NCI-H2227 treated with DMSO at 0.1 percent for 48 hours (cell line): ENCODE data around the gene LSMEM2.
"Not testable (repeated sequence)": the region's sequence is repeated elsewhere in the genome, so short reads cannot be mapped to it uniquely, and the experiment has no call there.

Source experiments
- DNase-seq: peaks from one replicate; lab custom pipeline; 2025; lab: John Stamatoyannopoulos, UW

The LSMEM2 gene

DNA sequence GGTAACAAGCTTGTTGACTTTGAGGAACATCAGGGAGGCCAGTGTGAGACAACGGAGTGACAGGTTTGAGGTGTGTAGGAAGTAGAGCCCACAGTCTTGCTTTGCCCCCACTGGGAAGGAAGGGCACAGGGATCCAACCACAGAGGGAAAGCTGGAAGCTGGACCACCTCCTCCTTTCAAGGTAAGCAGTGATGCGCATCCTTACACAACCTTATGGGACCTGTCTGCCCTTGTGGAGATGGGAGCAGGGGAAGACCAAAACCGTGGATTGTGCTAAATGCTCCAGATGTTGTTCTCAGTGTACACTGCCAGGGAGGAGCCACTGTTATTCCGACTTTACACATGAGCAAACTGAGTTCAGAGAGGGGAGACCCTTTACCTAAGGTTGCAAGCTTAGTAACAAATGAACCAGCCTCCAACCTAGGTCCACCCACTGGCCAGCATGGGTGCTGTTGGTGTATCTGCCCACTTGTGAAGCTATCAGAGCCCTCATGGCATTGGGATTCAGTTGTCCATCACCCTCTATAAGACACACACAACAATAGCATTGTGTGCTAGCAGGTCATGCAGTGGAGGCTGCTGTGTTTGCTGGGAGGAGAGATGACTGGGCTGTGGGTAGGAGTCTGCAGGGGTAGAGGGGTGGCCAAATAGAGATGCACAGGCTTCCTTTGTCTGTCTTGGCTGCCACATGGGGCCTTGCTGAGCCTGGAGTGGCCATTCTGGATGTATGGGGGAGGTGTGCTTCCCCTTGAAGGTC is 586 bp upstream of the LSMEM2 start:
- no peak for DNase-seq

DNA sequence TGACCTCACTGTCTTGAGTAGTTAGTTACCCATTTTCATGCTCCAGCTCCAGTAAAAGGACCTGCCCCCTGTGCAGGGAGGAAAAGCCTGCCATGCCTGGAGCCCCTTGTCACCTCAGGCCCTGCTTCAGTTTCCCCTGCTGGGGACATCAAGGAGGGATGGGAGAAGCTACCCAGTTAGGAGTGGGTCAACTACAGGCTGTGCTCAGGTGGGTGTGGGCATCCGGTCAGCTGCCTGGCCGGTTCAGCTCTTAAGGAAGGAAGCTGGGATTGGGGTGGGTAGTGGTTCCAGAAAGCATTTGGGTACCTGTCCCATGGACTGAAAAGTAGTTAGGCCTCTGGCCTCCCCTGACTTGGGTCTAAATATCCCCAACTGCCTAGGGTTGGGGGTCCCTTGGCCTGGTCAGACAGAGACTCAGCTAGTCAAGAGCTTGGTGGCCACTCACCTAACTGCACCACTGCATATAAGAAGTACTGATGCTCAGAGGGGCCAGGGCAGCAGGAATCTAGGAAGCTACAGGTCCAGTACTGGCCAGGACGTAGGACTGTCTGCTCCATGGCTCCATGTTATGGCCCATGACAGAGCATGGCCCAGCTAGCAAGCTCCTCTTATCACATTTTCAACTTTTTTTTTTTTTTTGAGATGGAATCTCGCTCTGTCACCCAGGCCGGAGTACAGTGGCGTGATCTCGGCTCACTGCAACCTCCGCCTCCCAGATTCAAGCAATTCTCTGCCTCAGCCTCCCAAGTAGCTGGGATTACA is 549 bp downstream of the LSMEM2 start:
- no peak for DNase-seq

DNA sequence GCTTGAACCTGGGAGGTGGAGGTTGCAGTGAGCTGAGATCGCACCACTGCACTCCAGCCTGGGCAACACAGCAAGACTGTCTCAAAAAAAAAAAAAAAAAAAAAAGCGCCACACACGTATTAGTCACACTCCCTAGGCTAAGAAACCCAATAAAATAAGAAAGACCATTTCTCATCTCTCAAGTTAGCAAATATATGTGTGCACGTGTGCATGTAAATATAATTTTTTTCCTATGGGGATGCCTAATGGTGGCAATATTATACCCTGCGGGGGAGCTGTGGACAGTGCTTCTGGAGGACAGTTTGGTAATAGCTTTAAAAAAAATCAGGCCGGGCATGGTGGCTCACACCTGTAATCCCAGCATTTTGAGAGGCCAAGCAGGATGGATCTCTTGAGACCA is 5.2 kb downstream of the LSMEM2 start:
- DNase-seq = not testable (repeated sequence)

DNA sequence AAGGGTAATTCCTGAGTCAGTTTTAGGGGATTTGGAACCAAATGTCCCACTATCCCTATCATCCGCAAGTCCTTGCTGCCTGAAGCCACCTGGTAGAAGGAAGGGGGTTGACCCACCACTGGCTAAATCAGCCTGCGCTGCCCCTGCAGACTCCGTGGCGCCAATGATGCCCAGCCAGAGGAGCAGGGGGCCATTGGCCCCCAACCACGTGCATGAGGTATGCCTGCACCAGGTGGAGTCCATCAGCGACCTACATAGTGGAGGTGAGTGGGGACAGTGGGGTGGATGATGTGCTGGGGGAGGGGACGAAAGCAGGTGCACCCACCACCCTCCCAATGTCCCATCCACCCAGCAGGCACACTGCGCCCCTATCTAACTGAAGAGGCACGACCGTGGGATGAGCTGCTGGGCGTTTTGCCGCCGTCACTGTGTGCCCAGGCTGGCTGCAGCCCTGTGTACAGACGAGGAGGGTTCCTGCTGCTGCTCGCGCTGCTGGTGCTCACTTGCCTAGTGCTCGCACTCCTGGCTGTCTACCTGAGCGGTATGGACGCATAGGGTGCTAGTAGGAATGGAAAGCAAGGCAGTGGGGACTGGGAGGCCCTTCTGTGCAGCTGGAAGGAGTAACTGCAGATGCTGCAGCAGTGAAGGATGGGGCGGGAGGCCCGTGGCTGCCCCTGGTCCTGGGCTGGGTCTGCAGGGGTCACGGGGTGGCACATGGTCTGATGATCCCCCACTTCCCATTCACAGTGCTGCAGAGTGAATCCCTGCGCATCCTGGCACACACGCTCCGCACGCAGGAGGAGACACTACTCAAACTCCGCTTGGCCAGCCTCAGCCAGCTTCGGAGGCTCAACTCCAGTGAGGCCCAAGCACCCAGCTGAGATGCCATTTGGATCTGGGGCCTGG is 7.7 kb downstream of the LSMEM2 start:
- no peak for DNase-seq

DNA sequence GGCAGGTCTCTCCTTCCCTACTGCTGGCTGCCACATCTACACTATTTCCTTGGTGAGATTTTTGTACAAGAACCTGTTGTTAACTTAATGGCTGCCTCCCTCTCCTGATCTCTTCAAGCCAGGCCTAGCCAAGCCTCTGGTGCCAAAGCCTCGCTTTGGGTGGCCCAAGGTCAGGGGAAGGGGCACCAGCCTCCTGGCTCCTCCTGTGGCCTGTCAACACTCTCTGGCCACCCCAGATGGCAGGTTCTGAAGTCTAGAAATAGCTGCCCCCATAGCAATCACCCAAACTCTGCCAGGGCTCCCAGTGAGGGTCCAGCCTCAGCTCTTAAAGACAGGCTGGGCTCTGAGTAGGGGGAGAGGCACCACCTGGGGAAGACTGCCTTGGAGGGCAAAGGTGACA is 8.4 kb downstream of the LSMEM2 start:
- no peak for DNase-seq

DNA sequence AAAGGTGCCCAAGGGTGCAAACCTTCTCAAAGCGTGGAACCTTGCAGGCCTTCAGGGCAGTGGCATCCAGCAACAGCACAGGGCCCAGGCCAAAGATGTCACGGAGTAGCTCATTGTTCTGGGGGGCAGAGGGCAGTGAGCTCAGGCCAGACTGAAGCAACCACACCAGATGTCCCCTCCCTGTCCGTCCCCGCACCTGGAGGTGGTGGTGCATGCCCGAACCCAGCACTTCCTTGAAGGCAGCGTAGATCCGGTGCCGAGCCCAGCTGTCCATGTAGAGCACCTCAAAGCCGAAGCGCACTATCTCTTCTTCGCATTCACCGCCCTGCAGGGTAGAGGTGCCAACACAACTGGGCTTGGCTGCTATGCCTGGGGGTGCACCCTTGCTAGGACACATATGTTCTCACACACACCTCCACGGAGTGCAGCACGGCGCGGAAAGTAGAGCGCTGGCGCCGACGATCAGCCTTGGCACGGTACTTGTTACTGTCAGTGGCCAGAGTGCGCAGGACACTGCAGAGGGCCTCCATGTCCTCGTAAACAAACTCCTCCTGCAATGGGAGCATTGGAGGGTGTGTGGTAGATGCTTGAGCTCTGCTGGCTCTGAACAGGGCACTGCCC is 9.6 kb downstream of the LSMEM2 start:
- no peak for DNase-seq

DNA sequence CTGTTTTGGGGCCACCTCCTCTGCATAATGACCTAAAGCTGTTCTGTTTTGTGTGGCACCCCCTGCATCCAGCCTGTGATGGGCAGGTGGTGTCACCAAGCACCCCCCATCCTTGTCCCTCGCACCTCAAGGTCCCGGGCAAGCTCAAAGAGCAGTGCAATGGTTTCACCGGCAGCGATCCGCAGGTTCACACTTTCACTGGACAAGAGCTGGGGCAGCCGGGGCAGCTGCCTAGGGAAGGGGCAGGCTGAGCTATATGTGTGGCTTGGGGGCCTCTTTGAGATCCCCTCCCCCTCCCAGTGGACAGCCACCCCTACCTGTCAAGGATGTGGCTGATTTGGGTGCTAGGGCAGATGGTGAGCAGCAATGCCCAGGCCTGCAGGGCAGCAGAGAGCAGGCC is 10.2 kb downstream of the LSMEM2 start:
- DNase-seq = no peak

DNA sequence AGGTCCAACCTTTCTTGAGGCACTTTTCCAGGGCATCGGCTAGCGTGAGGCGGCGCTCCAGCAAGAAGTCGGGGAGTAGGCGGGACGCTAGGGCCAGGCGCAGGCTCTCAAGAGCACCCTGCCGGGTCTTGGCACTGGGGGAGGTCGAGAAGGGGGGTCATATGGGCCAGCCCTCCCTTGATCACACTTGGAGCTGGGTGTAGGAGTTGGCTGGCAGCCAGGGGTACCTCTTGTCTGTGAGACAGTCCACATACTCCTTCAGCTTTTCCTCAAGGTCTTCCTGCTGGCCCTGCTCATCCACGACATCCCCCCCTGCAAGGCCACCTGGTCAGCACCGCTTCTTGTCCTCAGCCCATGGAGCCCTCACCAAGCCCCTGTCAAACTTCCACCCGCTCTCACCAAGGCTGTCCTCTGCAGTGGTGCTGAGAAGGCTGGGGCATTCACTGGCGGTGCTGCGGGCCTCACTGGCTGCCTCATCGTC is 11.3 kb downstream of the LSMEM2 start:
- DNase-seq = no peak

DNA sequence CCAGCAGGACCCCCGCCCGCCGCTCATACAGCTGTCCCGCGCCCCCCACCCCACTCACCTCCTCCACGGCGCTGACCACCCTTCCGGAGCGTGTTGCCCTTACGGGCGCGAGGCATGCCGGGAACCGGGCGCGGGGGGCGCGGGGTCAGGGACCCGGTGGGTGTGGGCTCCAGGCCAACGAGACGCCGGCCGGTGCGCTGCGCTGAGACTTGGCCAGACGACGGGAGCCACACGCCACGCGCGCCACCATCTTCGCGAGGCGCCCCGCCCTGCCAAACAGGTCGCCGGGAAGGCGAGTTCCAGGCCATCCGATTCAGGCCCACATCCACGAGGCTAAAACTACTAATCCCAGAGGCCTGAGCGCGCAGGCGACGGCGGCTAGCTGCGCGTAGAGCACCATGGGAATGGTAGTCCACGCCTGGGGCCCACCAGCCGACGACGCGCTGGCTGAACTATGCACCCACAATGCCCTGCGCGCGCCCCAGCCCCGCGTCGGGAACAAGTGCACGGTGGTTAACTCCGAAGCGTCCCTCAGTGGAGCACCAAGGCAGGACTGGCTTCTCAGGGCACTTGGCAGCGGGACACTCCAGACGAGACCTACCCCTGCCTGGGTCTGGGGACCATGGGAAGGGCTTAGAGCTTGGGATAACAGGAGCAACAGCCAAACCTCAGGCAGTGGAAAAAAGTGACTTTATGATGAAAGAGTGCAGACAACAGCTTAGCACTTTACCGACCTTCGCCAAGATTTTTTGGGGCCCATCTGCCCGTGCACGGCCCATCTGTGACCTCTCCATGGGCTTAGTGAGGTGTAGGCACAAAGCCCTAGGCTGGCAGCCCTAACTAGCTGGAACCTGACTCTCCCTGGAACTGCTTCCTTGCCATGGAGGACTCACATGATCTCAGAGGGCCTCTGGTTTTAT is 13.5 kb downstream of the LSMEM2 start, which contains the start of gene IFRD2:
Gene IFRD2, minus strand, starts transcription at position 271 of the 920 bp plus-strand sequence. Its CDS starts 155 bp downstream, at position 116.
- DNase-seq = peak; percentile 87

DNA sequence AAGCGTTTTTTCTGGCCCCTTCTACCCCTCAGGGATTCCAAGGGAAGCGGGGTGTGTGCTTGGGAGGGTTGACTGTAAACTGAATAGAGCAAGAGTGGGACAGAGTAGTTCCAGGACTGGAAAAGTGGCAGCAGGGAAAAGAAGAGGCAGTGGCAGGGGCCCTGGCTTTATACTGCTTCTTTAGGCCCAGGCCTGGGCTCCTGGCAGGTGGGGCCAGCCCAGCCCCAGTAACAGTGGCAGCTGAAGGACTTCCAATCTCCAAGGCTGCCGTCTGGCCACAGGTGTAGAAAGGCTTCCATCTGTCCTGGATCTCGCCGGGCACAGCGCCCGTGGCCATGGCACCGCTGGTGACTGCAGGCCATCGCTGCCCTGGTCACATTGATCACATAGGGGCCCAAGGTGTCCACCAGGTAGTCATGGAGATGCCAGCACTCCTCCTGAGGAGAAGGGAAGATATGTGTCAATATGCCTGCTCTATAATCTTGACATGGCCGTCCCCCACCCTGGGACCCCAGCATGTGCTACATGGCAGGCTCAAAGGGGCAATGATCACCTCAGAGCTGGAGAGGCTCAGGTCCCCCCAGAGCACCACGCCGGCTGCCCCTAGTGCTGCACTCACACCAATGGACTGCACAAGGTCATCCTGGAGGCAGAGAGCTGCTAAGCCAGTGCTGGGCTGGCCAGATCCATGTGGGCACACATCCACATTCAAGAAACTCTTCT is 14.4 kb downstream of the LSMEM2 start:
- DNase-seq = no peak

DNA sequence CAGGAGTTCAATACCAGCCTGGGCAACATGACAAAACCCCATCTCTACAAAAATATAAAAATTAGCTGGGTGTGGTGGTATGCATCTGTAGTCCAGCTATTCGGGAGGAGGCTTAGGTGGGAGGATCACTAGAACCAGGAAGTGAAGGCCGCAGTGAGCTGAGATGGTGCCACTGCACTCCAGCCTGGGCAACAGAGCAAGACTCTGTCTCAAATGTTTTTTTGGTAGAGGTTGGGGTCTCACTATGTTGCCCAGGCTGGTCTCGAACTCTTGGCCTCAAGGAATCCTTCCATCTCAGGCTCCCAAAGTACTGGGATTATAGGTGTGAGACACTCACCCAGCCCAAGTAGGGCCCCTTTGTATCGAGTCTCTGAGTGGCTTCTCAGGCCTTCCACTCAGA is 15.2 kb downstream of the LSMEM2 start:
- DNase-seq = no peak

DNA sequence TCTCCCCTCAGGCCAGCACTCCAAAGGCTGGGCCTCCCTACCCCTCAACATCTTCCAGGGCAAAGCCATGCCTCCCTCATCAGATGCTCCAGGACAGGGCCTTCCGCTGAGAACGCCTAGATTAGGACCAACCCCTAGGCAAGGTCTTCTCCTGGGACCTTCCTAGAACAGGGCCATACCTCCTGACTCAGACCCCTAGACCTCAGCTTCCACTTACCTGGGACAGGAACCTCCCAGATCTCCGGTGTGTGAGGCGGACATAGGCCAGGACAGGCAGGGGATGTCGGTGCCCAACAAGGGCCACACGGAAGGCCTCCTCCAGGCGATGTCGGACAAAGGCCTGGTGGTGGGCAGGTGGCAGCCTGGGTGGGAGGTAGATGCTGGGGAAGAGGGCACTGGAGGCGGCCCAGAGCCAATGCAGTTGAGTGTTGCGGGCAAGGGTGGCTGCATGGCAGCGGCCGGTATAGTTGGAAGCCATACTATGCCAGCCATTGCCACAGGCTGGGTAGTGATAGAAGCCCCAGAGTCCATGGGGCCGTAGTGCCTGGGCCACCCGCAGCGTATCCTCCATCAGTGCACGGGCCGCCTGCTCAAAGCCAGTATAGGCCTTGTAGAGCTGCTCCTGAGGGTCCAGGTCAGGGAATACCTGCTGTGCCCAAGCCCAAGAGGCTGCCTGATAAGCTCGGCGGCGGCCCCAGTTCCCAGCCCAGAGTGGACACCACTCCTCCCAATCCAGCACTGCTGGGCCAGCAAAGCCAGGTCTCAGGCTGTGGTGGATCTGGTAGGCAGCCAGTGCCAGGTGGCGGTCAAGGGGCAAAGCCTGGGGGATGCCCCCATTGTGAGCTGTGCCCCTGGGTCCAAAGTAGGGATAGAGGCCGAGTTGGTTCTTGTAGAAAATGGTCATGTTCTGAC is 15.9 kb downstream of the LSMEM2 start:
- DNase-seq = no peak

DNA sequence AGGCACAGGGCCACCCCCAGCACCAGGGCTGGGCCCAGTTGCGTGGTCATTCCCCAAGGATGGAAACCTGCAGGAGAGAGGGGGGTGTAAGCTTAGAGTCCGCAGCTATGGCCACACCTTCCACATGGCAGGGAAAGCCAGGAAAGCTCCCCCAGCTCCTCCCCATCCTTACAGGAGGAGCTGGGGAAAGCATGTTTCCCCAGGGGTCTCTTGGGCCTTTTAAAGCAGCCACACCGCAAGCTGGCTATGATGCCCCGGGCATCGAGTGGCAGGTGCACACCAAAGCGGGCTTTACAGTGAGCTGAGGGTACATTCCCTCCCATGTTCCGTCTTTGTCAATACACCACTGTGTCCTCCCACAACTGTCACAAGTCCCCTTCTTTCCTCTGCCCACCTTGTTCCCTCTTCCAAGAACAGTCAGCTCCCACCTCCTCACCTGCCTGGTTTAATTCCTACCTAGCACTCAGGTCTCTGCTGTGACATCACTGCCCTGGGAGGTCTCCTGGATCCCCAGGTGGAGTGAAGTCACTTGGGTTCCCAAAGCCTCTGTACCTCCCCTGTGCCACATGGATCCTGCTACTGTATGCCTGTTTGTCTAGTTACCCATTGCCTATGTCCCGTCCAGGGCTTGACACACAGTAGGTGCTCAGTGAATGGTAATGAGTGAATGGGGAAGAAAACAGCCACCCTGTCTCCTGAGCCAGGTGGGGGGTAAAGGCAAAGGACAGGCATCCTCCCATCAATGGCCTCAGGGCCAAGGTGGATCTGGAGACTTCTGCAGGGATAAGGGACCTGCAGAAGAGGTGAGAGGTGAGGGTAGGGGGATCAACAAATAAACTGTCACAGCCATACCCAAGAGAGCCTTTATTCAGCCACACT is 16.9 kb downstream of the LSMEM2 start:
- DNase-seq = no peak

DNA sequence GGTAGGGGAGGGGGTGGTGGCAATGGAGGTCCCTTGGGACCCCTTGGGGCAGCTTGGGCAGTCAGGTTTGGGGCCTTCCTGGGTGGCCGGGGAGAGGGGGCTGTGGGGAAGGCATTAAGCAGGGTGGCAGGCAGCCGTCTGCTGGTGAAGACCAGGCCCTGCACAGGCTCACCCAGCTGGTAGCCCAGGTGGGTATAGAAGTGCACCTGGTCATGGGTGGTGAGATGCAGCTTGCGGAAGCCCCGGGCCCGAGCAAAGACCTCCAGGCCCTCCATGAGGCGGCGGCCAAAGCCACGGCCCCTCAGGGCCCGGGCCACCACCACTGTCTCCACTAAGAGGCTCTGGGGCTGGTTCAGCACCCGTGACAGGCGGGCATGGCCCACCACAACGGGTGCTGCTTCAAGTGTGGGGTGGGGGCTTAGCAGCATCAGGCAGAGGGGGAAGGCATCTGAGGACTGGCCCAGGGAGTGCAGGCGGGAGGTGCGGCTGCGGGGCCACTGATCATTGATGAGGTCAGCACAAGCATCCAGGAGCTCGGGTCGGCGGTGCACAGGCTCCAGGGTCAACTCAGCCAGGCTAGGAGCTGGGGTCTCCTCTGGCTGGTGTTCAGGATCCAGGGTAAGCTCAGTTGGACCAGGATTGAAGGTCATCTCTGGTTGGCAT is 18.0 kb downstream of the LSMEM2 start:
- DNase-seq = no peak

DNA sequence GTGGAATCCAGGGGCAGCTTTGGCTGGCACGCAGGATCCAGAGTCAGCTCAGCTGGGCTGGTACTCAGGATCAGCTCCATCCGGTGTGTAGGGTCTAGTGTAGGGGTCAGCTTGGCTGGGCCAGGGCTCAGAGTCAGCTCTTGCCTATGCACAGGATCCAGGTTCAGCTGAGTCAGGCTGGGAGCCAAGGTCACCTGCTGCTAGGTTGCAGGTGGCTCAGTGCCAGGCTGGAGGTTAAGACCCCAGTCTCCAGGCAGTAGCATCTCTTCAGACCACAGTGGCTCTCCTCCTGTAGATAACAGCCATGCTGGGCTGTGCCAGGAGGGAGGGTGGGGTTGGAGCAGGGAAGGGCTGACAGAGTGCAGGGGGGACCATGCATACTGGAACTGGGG is 18.5 kb downstream of the LSMEM2 start:
- DNase-seq = no peak

DNA sequence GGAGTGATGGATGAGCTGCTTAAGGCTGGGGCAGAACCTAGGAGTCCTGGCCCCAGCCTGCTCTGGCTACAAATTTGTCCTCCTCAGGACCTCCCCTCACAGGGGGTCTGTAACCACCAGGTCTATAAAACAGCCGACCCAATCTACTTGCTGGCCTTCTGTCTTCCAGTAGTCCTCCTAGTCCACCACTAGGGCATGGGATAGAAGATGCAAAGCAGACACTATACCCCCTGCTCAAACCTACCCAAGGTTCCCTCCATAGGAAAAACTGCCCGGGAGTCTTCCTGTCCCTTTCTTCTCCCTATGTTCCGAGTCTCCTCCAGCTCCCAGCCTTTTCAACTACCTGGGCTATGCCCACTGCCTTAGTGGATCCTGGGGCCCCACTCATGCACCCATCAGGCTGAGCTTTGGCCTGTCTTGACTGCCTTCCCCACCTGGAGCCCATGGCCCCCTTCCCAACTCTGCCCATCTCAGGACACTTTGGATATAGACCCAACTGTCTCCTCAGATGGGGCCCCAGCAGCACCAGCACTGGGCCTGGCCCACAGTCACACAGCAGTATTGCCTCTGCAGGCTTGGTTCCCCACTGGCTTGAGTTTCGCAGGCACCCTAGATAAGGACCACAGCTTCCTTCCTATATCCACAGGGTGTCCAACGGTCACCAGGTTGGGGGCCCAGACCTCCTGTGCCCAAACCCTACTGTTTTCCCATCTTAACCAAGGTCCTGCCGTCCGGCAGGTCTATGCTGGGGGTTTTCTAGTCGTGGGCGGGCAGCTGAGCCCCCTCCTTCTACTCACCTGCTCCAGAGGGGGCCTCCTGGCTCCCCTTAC is 19.2 kb downstream of the LSMEM2 start:
- DNase-seq = no peak
